Lung (tissue), 12 donors: Measurements from ENCODE around the gene SYNDIG1L. TPM values are rescaled to one million over a fixed set of nuclear protein-coding genes. Genes with fewer than 3 reads are reported as not detected.

Experiments
- ATAC-seq: fragments of 200-7000 bp; cut with Tn5 transposase; one replicate; pipeline ENCODE4 v1.9.1; 2020; ENCODE audit warnings: moderate number of reproducible peaks; ENCODE audit not compliant: insufficient read depth, low FRiP score
- DNase-seq, 3 donors: peaks; one replicate each; pipeline ENCODE4 v3.0.0-alpha.2; 2013 to 2017
- H3K27ac ChIP-seq, 2 donors: one replicate each; pipeline ENCODE4 v1.5.1; 2013; ENCODE audit warnings: mild to moderate bottlenecking in 2 of 2, moderate library complexity in 2 of 2, control low read depth in 1 of 2, inconsistent platforms in 1 of 2, low read depth in 1 of 2, low read length in 1 of 2
- H3K27me3 ChIP-seq, 3 donors: one replicate each; pipeline ENCODE4 v1.5.1; 2013; ENCODE audit warnings: low read length in 2 of 3; ENCODE audit not compliant: control insufficient read depth in 3 of 3, insufficient read depth in 3 of 3
- H3K36me3 ChIP-seq, 4 donors: one replicate each; pipeline ENCODE4 v1.5.1; 2013; ENCODE audit warnings: low read length in 4 of 4, mild to moderate bottlenecking in 1 of 4, moderate library complexity in 1 of 4; ENCODE audit not compliant: control insufficient read depth in 4 of 4, insufficient read depth in 4 of 4
- H3K4me1 ChIP-seq, 5 donors: one replicate each; pipeline ENCODE4 v1.5.1; 2013; ENCODE audit warnings: low read length in 5 of 5, mild to moderate bottlenecking in 2 of 5, moderate library complexity in 1 of 5; ENCODE audit not compliant: control insufficient read depth in 5 of 5, insufficient read depth in 5 of 5
- H3K4me3 ChIP-seq: one replicate; pipeline ENCODE4 v1.5.1; 2013; ENCODE audit warnings: mild to moderate bottlenecking, control low read depth, moderate library complexity
- H3K9ac ChIP-seq, 2 donors: one replicate each; pipeline ENCODE4 v1.5.1; 2013; ENCODE audit warnings: low read length in 2 of 2, control low read depth in 1 of 2; ENCODE audit not compliant: insufficient read depth in 1 of 2
- H3K9me3 ChIP-seq, 4 donors: one replicate each; pipeline ENCODE4 v1.5.1; 2013; ENCODE audit warnings: low read length in 3 of 4, mild to moderate bottlenecking in 1 of 4, moderate library complexity in 1 of 4; ENCODE audit not compliant: control insufficient read depth in 4 of 4, insufficient read depth in 3 of 4
- CTCF ChIP-seq: IDR thresholded peaks from 2 replicates; pipeline ENCODE4 v1.5.1; 2012; ENCODE audit warnings: mild to moderate bottlenecking; ENCODE audit errors: control extremely low read depth, extremely low read depth
- WGBS, 2 donors: extraction: QIAGEN DNeasy Blood & Tissue Kit; methylation state at CpG; one replicate each; pipeline ENCODE4 v1.1.7; 2013; 5-methylcytosine and 5-hydroxymethylcytosine counted together
- polyA plus RNA-seq, 2 donors: library from polyadenylated mRNA; stranded (reverse); fragments of 200-250 nt; gene quantifications; one replicate each; pipeline ENCODE4 v1.2.1, GENCODE V29; 2013
- total RNA-seq, 2 donors: library from RNA; depleted of rRNA in 1 of 2; stranded (reverse); fragments of >200 nt in 1 of 2; gene quantifications; one replicate each; pipeline ENCODE4 v1.2.1, GENCODE V29; 2014 to 2021
- donor health status: control.
- donor health status: control.
- donor health status: Bipolar disorder and iron deficiency.
- donor health status: healthy.
- donor health status: DM: yes; HTN: yes; CAD: no.

SYNDIG1L gene
- total and polyA plus RNA-seq, 4 donors = 0.39 to 1.2 (median 0.94) TPM

- H3K9ac ChIP-seq = no peak overlapping the region
- DNase-seq = no peak
- no peak overlapping the region for H3K4me3 ChIP-seq
- 39 to 65% methylated on average over 3 of the region's 3 CpGs for WGBS, 2 donors
- ATAC-seq = no peak
- no peak for TF ChIP-seq CTCF
- no peaks in the 10 kb centered on the region for H3K4me1 ChIP-seq
- no peaks in the 10 kb centered on the region for H3K9me3 ChIP-seq
- H3K27ac ChIP-seq = no peak overlapping the region
- peaks cover 0 to 3% (median 2%) of the 10 kb centered on the region in 3 donors for H3K27me3 ChIP-seq
- no peaks in the 10 kb centered on the region for H3K36me3 ChIP-seq
These were observed 18.9 kb upstream of the SYNDIG1L start for GRCh38 chr14:74444866-74445265.

- H3K4me1 ChIP-seq = peaks cover 0 to 3% (median 0%) of the 10 kb centered on the region in 5 donors
- no peak for ATAC-seq
These were observed 16.7 kb upstream of the SYNDIG1L start for GRCh38 chr14:74442757-74443156.

DNA sequence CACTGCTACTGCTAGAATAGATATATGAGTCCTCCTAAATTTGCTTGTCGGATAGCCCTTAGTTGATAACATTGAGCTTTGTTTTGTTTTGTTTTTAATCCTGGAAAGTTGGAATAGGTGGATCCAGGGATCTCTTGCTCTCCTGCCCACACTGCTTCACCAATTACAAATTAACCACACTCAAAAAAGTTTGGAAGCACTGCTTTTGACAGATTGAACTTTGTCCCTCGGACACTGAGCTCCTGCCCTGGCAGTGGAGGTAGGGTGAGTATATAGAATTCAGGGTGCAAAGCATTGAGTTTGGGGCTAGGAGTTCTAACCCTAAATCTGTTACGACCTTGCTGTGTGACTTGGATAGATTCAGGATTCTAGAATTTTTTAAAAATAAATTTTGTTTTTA, 15.1 kb upstream of the SYNDIG1L start:
- Histone ChIP-seq H3K9me3 (no peaks in the 10 kb centered on the region), H3K36me3 (no peaks in the 10 kb centered on the region), H3K27me3 (no peaks in the 10 kb centered on the region), H3K4me1 (peaks cover 0 to 3% (median 0%) of the 10 kb centered on the region in 5 donors), H3K9ac (no peak overlapping the region), H3K27ac (no peak overlapping the region), H3K4me3 (no peak overlapping the region)
- TF ChIP-seq CTCF = no peak
- no peak for ATAC-seq
- no peak for DNase-seq
- 91% methylated on average over 3 of the region's 3 CpGs for WGBS, 2 donors

More at GRCh38 chr14:74442757-74443156, 16.7 kb upstream of the SYNDIG1L start:
- no peak for DNase-seq
- H3K27me3 ChIP-seq = peaks cover 0 to 2% (median 0%) of the 10 kb centered on the region in 3 donors
- TF ChIP-seq CTCF = no peak
- H3K9ac ChIP-seq = no peak overlapping the region
- H3K27ac ChIP-seq = no peak overlapping the region
- H3K4me3 ChIP-seq = no peak overlapping the region
- H3K9me3 ChIP-seq = no peaks in the 10 kb centered on the region
- H3K36me3 ChIP-seq = no peaks in the 10 kb centered on the region

DNA sequence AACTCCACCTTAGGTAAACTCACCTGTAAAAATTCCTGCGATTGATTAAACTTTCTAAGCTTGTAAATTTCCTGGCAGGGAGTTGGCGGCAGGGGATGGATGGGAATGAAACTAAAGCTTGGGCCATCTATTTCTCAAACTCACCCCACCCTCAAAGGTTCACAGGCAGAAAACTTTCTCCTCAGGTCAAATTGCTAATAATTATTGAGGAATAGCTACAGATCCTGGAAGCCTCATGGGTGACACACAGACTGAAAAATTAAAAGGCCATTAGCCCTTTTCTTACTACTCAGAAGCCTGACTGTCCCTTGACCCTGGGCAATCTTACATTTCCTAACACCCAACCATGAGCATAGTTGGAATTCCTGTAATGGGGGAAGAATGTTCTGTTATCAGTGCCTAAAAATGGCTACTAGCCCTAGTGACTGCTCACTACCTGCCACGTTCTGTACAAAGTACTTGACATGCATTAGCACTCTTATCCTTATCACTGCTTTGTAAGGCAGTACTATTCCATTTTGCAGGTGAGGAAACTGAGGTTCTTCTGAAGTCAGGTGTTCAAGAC, 12.4 kb upstream of the SYNDIG1L start:
- ATAC-seq (no peak), DNase-seq (no peak)
- Histone ChIP-seq H3K4me1 (peaks cover 0 to 3% (median 0%) of the 10 kb centered on the region in 5 donors), H3K4me3 (no peak overlapping the region), H3K27ac (no peak overlapping the region), H3K36me3 (no peaks in the 10 kb centered on the region), H3K9ac (no peak overlapping the region), H3K27me3 (no peaks in the 10 kb centered on the region), H3K9me3 (no peaks in the 10 kb centered on the region)
- WGBS, 2 donors = 66 to 74% methylated on average over 3 of the region's 3 CpGs
- no peak for TF ChIP-seq CTCF
